HL-60 (cell line): ENCODE data around the gene DYRK3.

ENCODE experiments used
- DNase-seq, 2 experiments: peaks; one replicate each; pipeline ENCODE4 v3.0.0-alpha.2; 2010 to 2020; ENCODE audit warnings: low read depth in 1 of 2, low spot score in 1 of 2
- H3K27ac ChIP-seq: fragments of 250-450 bp; sonication (Bioruptor Pico); replicated peaks from 2 replicates; pipeline ENCODE4 v1.5.1; 2020; ENCODE audit warnings: mild to moderate bottlenecking, moderate library complexity
- H3K27me3 ChIP-seq: fragments of 250-450 bp; sonication (Bioruptor Pico); 2 replicates; pipeline ENCODE4 v1.5.1; 2021; ENCODE audit warnings: mild to moderate bottlenecking, moderate library complexity; ENCODE audit not compliant: insufficient read depth, poor library complexity, severe bottlenecking
- H3K4me3 ChIP-seq: replicated peaks from 2 replicates; pipeline ENCODE4 v1.5.1; 2011; ENCODE audit warnings: mild to moderate bottlenecking, control low read depth, low read length; ENCODE audit not compliant: insufficient read depth
- GABPA ChIP-seq: IDR thresholded peaks from 2 replicates; pipeline ENCODE4 v1.6.1; 2012; ENCODE audit warnings: low read depth
- POLR2AphosphoS5 ChIP-seq: IDR thresholded peaks from 2 replicates; pipeline ENCODE4 v1.6.1; 2012; ENCODE audit warnings: low read depth
- SPI1 ChIP-seq: IDR thresholded peaks from 2 replicates; pipeline ENCODE4 v1.6.1; 2012; ENCODE audit warnings: low read depth, mild to moderate bottlenecking, borderline replicate concordance
- TF ChIP-seq, protein P1 (sequence below): IDR thresholded peaks from 2 replicates; pipeline ENCODE4 v1.6.1; 2012; ENCODE audit warnings: low read depth; ENCODE audit not compliant: insufficient replicate concordance
- TF ChIP-seq, protein P2 (sequence below): IDR thresholded peaks from one replicate; pipeline ENCODE4 v1.5.1; 2011; ENCODE audit warnings: low read length, control low read depth, inconsistent platforms; ENCODE audit not compliant: insufficient read depth

The DYRK3 gene

DNA sequence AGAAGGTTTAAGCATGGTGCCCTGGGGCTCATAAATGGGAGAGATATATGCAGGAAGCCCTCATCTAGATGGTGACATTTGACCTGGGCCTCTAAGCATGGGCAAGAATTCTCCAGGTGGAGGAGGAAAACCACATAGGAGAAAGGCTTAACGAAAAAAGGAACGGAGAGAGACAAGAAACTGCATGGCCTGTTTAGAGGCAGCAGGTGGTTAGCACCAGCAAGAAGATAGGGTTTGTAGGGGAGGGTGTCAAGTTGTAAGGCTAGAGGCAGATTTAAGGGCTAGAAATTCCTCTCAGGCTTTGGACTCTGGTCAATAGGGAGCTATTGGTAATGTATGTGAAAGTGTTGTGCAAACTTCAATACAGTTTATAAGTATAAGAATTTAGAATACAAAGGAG, 41.2 kb downstream of the DYRK3 start:
- Histone ChIP-seq H3K27me3 (no peaks in the 10 kb centered on the region), H3K4me3 (no peak overlapping the region), H3K27ac (no peak overlapping the region)
- DNase-seq: no peak
- TF ChIP-seq POLR2AphosphoS5 (no peak), GABPA (no peak), SPI1 (peak; percentile 6; the same call in 1 of the 2 replicates)
- TF ChIP-seq, protein P1, sequence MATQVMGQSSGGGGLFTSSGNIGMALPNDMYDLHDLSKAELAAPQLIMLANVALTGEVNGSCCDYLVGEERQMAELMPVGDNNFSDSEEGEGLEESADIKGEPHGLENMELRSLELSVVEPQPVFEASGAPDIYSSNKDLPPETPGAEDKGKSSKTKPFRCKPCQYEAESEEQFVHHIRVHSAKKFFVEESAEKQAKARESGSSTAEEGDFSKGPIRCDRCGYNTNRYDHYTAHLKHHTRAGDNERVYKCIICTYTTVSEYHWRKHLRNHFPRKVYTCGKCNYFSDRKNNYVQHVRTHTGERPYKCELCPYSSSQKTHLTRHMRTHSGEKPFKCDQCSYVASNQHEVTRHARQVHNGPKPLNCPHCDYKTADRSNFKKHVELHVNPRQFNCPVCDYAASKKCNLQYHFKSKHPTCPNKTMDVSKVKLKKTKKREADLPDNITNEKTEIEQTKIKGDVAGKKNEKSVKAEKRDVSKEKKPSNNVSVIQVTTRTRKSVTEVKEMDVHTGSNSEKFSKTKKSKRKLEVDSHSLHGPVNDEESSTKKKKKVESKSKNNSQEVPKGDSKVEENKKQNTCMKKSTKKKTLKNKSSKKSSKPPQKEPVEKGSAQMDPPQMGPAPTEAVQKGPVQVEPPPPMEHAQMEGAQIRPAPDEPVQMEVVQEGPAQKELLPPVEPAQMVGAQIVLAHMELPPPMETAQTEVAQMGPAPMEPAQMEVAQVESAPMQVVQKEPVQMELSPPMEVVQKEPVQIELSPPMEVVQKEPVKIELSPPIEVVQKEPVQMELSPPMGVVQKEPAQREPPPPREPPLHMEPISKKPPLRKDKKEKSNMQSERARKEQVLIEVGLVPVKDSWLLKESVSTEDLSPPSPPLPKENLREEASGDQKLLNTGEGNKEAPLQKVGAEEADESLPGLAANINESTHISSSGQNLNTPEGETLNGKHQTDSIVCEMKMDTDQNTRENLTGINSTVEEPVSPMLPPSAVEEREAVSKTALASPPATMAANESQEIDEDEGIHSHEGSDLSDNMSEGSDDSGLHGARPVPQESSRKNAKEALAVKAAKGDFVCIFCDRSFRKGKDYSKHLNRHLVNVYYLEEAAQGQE: no peak

DNA sequence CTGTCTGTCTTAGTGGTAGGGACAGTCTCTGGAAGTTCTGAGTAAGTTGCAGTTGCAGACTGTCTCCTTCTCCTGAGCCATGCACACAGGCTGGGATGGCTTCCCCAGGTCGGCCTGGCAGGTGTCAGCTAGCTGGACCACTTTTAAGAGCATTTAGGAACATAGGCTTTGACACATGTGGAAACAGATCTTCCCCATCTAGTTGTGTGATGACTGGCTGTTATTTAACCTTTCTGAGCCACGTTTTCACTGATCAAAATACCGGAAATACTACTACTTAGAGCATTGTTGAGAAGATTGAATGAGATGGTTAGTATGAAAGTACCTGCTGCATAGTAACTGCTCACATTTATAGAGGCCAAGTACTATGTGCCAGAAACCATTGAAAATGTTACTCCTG, 43.2 kb downstream of the DYRK3 start:
- no peak for TF ChIP-seq POLR2AphosphoS5
- TF ChIP-seq, protein P2, sequence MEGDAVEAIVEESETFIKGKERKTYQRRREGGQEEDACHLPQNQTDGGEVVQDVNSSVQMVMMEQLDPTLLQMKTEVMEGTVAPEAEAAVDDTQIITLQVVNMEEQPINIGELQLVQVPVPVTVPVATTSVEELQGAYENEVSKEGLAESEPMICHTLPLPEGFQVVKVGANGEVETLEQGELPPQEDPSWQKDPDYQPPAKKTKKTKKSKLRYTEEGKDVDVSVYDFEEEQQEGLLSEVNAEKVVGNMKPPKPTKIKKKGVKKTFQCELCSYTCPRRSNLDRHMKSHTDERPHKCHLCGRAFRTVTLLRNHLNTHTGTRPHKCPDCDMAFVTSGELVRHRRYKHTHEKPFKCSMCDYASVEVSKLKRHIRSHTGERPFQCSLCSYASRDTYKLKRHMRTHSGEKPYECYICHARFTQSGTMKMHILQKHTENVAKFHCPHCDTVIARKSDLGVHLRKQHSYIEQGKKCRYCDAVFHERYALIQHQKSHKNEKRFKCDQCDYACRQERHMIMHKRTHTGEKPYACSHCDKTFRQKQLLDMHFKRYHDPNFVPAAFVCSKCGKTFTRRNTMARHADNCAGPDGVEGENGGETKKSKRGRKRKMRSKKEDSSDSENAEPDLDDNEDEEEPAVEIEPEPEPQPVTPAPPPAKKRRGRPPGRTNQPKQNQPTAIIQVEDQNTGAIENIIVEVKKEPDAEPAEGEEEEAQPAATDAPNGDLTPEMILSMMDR: no peak
- TF ChIP-seq, protein P1: no peak
- no peak for TF ChIP-seq SPI1
- no peak for TF ChIP-seq GABPA
- H3K27ac ChIP-seq: no peak overlapping the region

DNA sequence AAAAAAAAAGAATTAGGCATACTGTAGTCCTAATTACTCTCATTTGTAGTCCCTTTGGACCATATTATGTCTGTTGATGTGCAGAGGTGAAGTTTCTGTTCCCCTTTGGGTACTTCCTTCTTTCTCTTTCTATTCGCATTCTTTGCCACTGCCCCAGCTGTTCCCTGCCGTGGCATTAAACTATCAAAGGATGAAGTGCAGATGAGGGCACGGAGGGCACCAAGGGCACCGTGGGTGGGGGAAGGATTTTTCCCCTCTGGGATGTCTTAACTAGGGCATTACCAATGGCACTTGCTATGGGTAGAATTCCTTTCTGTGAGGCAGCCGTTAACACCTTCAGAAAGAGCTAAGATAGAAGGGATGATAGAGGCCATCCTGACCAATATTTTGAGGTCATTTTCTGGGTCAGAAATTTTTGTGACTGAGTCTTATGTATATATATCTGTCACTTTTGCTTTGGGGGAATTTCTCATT, 44.4 kb downstream of the DYRK3 start:
- no peak overlapping the region for H3K27ac ChIP-seq
- H3K27me3 ChIP-seq: no peaks in the 10 kb centered on the region
- TF ChIP-seq SPI1: peak; percentile 77; the same call in 1 of the 2 replicates
- TF ChIP-seq, protein P2: no peak
- DNase-seq: peak in 1 of 2 experiments; percentile 48
- no peak overlapping the region for H3K4me3 ChIP-seq

More for the DNA sequence above, 43.2 kb downstream of the DYRK3 start:
- no peak for DNase-seq
- Histone ChIP-seq H3K4me3 (no peak overlapping the region), H3K27me3 (no peaks in the 10 kb centered on the region)

DNA sequence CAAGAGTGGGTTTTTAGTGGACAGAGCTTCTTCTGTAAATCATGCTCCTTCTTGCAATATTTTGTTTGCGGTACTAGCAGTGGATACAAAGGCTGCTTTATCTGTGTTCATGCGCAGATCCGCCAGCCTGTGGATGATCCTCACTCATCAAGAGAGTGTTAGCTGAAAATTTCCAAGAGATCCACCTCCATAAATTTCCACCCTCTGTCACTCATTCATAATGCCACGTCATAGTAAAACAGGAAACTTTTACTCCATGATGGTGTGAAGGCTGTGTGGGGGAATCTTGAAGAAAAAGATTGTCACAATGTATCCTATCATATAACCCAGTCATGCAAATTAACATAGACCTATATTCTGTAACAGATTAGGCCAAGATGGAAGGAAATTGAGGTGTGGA, 44.9 kb downstream of the DYRK3 start:
- DNase-seq: no peak

More for the DNA sequence above, 44.9 kb downstream of the DYRK3 start:
- Histone ChIP-seq H3K27me3 (no peaks in the 10 kb centered on the region), H3K4me3 (no peak overlapping the region), H3K27ac (no peak overlapping the region)
- TF ChIP-seq POLR2AphosphoS5 (no peak), GABPA (no peak), SPI1 (no peak)
- TF ChIP-seq, protein P1: no peak
- TF ChIP-seq, protein P2: no peak
